SKM-1 treated with dmso at 0.1 percent for 144 hours (cell line): ENCODE results near the gene PRCD.
A peak's percentile ranks its signal among the peaks of the same experiment; 100 is the strongest.

Source experiments
- DNase-seq: peaks from one replicate; lab custom pipeline; 2025; ENCODE audit not compliant: unreplicated experiment; lab: John Stamatoyannopoulos, UW

The PRCD gene

GRCh38 chr17:76540381-76541300, 797 bp downstream of the PRCD start:
- no peak for DNase-seq

GRCh38 chr17:76541739-76542454, 2.1 kb downstream of the PRCD start:
- DNase-seq: no peak

GRCh38 chr17:76542566-76542971, 2.7 kb downstream of the PRCD start:
- no peak for DNase-seq

- no peak for DNase-seq
Measured at GRCh38 chr17:76542984-76543383, 3.1 kb downstream of the PRCD start.

DNA sequence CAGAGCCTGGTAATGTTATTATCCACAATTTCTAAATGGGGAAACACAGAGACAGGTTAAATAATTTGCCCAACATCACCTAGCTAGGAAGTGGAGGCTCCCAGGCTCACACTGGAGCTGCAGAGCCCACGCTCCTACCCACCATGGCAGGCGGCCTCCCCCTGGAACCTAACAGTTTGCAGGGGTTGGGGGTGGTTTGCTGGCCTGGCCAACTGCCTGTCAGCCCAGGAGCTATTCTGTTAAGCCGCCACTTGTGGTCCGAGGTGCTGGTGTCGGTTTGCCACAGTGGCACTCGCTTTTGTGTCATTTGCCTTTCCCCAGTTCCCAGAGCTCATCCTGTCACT, 3.6 kb downstream of the PRCD start:
- DNase-seq: no peak

DNA sequence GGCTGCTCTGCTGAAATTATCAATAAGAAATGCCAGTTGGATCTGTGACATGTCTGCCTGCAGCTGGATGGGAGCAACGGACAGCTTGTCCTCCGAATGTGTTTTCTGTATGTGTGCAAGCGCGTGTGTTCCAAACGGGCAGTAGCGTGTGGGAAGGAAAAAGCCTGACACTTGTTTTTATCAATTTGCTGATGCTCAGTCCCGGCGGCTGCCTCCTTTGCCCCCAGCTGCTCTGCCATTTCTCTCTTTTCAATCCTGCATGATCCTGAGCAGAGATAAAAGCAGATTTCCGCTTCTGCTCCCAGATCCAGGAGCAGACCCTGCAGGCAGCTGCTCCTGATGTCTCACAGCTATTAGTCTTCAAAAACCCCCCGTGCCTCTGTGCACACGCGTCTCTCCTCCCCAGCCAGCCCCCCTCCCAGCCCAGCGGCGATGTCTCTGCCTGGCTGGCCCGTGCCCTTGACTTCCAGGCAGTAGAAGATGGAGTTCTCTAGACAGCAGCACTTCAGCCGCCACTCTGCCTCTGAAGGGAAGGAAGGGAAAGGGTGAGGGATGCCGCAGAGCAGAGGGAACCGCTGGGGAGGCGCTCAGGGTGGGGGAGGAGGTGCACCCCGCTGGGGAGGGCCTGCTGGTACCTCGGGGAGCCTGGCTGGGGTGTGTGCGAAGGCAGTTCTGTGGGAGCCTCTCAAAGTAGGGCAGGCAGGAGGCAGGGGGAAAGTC, 4.1 kb downstream of the PRCD start:
- no peak for DNase-seq

DNA sequence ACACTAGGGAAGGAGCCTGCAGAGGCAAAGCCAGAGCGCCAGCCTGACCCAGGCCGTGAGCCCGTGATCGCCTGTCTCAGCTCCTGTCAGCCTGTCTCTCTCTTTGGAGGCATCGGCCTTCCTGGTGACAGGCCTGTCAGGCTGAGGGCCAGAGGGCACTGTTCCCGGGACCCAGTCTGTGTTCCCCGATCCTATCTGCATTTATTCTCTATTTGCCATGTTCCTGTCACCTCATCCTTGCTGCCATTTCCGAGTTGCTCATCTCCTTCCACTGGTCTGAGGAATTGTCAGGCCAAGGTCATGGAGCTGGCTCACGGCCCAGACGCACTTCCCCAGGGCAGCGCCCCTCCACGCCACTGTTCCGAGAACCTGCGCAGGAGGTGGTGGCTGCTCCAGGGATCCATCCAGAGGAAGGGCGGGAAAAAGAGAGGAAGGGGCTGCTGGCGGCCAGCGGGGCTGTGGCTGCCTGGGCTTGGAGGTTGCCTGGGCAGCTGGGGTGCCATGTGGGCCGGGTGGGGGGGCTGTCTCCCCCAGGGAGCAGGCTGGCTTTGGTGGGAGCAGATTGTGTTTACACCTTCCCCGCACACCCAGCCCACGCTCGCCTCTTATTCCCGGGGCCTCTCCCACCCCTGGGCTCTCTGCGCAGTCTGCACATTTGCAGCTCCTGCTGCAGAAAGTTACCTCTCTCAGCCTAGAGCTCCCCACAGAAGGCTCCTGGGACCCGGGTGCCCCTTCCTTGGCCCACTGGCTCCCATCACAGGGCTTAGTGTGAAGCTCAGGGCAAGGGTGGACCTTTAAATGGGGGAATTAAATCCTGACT, 4.9 kb downstream of the PRCD start:
- DNase-seq: no peak

DNA sequence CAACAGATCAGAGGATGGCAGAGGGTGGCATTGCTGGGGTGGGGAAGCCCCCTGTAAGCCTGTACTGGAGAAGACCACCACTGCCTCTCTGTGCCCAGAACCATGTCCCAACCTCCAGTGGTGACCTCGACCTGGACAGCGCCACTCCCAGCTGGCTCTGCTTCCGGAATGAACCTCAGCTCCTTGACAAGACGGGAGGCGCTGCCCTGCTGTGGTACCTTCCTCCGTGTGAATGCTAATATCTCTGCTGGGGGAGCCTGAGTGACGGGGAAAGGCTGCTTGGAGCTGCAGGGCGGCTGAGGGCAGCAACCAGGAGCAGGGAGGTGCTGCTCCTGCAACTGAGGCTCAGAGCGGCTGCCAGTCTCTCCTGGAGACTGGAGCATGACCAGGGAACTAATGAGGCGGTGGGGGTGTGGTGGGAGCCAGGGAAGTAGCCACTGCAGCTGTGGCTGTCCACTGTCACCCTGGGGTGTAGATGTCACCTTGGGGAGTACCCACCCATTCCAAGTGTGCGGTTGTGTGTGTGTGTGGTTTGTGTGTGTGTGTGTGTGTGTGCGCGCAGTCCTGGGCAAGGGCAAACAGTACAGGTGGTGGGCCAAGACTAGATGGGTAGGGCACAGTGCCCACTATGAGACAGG, 6.2 kb downstream of the PRCD start:
- no peak for DNase-seq

GRCh38 chr17:76546556-76547182, 6.8 kb downstream of the PRCD start:
- DNase-seq: no peak

DNA sequence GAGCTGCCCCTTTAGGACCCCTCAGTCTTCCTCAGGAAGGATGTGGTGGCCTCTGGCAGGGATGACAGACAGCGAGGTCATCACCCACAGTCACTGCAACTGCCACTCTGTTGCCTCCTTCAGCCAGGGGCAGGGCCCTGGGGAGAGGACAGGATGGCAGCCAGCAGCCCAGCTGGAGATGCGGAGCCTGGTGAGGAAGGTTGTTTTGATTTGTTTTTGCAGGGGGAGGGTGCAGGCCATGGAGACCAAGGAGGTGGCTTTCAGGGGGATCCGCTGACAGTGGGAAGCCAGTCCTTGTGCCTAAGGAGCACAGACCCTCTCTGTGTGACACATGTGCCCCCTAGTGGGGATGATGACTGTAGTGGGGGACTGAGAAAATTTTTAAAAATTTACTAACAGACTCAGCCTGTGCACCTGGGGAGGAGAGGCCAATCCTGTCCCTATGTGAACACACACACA, 7.4 kb downstream of the PRCD start:
- DNase-seq: peak; percentile 30

DNA sequence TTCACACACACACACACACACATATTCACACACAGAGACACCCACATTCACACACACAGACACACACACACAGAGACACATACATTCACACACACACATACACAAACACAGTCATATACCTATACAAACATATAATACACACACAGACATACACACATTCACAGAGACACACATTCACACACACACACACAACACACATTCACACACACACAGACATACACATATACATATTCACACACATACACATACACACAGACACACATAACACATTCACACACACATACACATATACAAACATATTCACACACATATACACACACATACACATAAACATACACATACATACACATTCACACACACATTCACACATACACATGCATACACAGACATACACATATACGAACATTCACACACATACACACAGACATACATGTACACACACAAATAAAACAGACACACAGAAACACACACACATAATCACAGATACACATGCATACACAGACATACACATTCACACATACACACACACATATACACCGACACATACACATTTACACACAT, 7.9 kb downstream of the PRCD start:
- DNase-seq: no peak

- DNase-seq: no peak
Measured at GRCh38 chr17:76548378-76549214, 8.8 kb downstream of the PRCD start.

- DNase-seq: no peak
Measured at GRCh38 chr17:76549215-76549518, 9.3 kb downstream of the PRCD start.

DNA sequence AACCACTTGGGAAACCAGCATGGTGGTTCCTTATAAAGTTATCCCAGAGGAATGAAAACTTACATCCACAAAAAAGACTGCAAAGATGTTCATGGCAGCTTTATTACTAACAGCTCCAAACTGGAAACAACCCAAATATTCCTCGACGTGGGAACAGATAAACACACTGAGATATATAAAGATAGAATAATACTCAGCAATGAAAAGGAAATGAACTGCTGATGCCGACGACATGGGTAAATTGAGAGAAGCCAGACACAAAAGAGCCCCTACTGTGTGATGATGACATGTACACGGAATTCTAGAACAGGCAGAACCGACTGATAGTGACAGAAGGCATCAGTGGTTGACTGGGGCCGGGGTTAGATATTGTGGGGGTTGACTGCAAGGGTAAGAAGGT, 9.7 kb downstream of the PRCD start:
- no peak for DNase-seq

- peak; percentile 70 for DNase-seq
Measured at GRCh38 chr17:76550712-76551615, 11.1 kb downstream of the PRCD start.

DNA sequence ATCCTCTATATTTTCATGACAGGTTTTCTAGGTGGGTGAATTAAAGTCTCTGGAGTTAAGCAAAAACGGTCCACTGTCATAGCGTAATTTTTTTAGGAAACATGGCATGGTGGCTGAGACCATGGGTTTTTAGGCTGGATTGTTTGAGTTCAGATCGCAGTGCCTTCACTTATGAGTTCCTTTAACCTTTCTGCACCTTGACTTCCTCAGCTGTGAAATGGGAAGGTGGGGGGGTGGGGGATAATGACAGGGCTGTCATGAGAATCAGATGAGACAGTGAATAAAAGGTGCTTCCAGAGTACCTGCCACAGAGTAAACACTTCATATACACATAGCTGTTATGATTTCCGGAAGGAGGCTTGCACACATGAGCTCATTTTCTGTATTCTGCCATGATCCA, 11.8 kb downstream of the PRCD start:
- DNase-seq: no peak

GRCh38 chr17:76553178-76553908, 13.5 kb downstream of the PRCD start:
- DNase-seq: no peak
